Breast epithelium (tissue), 3 donors: ENCODE data around the gene UMPS.

Source experiments
- POLR2A ChIP-seq: fragments of 450-650 bp; IDR thresholded peaks from one replicate; pipeline ENCODE4 v1.6.1; 2016; ENCODE audit warnings: antibody characterized with exemption, mild to moderate bottlenecking, moderate library complexity
- POLR2AphosphoS5 ChIP-seq, 3 donors: sonication (generic); formaldehyde crosslinking; IDR thresholded peaks; one replicate each; pipeline ENCODE4 v1.6.1; 2017; ENCODE audit warnings: antibody characterized with exemption in 3 of 3
- TF ChIP-seq, protein P1 (sequence below), 3 donors: fragments of 450-650 bp; IDR thresholded peaks; one replicate each; pipeline ENCODE4 v1.5.1; 2016 to 2017; ENCODE audit warnings: antibody characterized with exemption in 3 of 3, mild to moderate bottlenecking in 3 of 3, moderate library complexity in 3 of 3

DNA sequence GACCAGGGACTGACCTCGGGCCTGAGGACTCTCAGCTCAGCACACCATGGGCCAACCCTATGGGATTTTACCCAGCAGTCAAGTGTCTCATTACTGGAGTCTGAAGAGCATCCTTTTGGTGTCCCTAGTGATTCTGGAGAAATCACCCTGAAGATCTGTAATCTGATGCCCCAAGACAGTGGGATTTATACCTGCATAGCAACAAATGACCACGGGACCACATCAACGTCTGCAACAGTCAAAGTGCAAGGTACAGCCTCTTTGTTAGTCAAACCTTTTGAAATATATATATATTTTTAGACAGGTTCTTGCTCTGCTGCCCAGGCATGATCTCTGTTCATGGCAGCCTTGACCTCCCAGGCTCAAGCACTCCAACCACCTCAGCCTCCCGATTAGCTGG is 34.2 kb upstream of the UMPS start:
- TF ChIP-seq POLR2A (no peak), POLR2AphosphoS5 (IDR thresholded peaks at IDR 0.05) (no peak)
- TF ChIP-seq, protein P1, sequence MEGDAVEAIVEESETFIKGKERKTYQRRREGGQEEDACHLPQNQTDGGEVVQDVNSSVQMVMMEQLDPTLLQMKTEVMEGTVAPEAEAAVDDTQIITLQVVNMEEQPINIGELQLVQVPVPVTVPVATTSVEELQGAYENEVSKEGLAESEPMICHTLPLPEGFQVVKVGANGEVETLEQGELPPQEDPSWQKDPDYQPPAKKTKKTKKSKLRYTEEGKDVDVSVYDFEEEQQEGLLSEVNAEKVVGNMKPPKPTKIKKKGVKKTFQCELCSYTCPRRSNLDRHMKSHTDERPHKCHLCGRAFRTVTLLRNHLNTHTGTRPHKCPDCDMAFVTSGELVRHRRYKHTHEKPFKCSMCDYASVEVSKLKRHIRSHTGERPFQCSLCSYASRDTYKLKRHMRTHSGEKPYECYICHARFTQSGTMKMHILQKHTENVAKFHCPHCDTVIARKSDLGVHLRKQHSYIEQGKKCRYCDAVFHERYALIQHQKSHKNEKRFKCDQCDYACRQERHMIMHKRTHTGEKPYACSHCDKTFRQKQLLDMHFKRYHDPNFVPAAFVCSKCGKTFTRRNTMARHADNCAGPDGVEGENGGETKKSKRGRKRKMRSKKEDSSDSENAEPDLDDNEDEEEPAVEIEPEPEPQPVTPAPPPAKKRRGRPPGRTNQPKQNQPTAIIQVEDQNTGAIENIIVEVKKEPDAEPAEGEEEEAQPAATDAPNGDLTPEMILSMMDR (IDR thresholded peaks at IDR 0.05) = no peak
